Fibroblast of skin of back (primary cell): Measurements from ENCODE around the gene TM2D3.
"Not testable (repeated sequence)": the region's sequence is repeated elsewhere in the genome, so short reads cannot be mapped to it uniquely, and the experiment has no call there.

Source experiments
- DNase-seq: peaks from one replicate; pipeline ENCODE4 v3.0.0-alpha.2; 2013

TM2D3 gene

DNA sequence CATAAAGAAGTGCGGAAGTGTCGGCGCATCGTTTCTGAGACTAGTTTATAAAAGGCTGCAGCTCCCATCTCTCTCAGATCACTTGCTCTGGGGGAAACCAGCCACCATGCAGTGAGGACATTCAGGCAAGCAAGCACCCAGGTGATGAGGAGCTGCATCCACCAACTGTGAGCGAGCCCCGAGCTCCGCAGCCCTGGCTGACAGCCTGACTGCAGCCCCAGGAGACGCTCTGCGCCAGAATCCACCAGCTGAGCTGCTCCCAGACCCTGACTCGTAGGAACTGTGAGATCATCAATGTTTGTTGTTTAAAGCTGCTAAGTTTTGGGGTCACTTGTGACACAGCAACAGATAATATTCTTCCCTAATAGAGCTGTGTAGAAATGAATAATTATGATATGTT is 5.0 kb upstream of the TM2D3 start:
- no peak for DNase-seq

DNA sequence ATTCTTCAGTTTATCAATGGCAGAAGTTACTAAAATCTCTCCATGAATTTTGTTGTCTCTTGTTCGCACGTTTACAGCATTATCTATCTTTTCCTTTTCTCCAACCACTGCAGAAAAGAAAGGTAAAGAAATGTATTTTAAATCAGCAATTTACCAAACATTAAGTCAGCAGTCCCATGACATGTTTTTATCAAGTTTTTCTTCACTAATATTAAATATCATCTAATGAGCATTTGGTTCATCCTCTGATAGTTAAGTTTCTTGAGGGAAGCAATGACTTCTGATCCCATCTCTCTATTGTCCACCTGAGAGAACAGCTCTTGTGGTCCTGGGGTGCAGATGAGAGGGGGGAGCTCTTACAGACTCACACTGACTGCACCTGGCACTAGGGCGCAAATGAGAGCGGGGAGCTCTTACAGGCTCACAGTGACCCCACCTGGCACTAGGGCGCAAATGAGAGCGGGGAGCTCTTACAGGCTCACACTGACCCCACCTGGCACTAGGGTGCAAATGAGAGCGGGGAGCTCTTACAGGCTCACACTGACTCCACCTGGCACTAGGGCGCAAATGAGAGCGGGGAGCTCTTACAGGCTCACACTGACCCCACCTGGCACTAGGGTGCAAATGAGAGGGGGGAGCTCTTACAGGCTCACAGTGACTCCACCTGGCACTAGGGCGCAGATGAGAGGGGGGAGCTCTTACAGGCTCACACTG is 2.6 kb upstream of the TM2D3 start:
- DNase-seq, result not testable (repeated sequence)

DNA sequence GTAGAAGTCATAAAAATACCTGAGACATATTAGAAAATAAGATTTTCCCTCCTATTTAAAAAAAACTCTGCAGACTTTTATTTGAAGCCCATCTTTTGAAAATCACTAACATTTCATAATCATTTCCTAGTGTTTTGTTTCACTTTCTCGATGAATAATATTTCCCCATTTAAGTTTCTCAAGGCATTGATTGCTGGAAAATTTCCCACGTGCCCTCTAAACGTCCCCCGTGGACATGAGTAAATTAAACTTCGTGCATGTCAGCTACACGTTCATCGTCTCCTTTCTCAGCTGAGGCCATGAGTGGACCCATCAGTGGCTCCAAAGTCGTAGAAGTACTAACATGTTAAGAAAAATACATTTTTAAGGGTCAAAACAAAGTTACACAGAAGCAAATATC is 2.0 kb upstream of the TM2D3 start:
- no peak for DNase-seq

DNA sequence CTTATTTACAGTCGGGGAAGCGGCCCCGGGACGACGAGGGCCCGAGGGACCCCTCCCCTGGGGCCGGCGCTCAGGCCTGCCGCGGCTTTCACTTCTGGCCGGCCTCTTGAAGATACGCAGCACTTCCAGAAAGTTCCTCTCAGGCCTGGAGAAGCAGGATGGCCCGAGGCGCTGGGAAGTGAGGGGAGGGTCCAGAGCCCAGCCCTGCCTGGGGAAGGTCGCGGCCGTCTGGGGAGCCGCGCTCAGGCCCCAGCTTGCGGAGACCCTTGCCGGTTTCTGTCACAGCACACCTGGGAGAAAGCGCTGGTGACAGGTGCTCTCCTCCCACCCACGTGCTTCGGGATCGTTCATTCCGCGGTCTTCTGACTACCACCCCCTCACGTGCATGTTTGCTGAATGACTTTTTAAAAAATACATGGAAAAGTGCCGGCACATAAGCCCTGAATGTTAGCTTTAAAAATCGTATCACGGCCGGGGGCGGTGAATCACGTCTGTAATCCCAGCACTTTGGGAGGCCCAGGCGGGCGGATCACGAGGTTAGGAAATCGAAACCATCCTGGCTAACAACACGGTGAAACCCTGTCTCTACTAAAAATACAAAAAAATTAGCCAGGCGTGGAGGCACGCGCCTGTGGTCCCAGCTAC is 727 bp upstream of the TM2D3 start:
- DNase-seq, result peak; percentile 61

DNA sequence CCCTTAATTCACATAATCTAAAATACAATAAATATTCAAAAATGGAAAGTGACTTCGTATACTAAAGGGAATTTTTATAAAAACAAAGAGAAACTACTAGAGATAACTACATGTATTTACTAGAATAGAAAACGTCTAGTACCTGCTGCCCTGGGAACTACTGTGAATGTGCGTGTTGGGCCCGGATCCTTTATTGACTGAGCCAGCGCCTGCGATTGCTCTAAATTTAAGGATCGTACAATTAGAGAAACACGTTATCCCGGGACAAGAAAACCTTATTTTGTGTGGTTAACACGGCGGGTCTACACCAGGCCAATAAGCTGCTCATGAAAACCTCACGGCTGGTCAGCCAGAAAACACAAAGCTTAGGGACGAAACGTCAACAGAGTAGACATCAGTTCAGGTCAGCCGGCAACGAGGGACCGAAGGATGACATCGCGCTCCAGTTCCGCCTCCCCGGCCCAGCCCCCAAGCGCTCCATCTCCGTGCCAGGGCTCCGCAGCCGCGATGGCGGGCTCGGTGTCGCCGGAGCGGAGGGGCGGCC is 555 bp downstream of the TM2D3 start:
- DNase-seq, result no peak

DNA sequence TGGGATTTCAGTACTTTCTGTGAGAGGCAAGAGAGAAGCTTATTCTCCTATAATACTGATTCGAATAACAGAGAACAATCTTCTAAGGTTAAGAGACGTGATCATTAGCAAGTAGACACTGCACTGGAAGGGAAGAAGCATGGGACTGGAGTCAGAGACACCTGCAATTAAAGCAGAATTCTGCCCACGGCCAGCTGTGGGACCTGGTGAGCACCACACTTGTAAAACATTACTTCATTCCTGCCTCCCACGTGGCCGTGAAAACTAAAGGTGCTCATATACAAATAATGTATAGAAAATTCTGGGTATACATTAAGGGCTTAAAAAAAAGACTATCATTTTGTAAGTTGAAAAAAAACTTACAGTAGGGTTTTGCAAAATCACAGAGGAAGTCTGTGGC is 2.0 kb downstream of the TM2D3 start:
- DNase-seq, result no peak

DNA sequence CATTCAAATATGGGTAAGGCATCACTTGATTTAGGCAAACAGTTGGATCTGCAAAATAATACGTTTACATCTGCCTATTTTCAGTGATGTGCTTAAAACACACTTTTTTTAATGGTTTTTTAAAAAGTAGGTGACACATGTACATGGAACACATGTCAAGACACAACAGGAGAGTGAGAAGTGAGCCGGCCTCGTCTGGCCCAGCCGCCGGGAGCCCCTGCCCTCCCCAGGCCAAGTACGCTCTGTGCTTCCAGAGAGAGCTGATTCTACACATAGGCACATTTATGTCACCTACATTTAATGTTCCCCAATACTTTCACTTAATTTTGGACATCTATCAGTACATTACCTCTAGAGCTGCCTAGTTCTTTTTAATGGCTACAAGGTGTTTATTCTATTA is 3.8 kb downstream of the TM2D3 start:
- no peak for DNase-seq

DNA sequence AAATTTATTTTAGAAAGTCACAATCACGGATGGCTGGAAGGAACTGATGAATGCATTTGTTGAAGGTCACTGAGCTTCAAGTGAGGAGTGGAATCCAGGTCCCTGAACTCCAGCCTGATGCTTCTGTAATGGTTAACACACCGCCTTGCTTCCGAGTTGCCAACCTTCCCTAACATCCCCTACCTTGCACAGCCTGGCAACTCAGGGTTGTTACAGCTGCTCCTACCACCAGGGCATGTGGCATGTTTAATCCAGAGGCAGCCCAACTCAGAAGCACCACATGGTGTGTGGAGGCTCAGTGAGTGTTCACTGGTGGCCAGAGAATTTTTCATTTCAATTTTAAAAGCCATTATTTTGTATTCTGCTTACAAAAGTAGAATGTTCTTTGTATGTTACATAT is 4.9 kb downstream of the TM2D3 start:
- DNase-seq, result no peak

DNA sequence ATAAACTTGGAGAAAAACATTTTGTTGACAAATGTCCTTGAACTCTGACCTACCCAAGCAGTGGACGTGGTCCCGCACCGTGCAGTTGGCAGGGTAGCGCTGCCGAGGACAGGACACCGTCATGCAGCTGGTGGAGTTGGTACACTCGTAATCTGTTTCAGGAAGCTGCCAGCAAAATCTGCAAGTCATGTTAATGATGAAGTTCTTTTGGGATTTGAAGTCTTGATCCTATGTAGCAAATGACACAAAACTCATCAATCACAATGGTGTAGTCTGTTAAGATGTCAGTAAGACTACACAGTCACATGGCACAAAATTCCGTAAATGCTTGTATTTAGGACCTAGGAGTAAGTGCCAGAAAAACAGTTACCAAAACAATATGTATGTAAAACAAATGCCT is 5.5 kb downstream of the TM2D3 start:
- peak; percentile 21 for DNase-seq

DNA sequence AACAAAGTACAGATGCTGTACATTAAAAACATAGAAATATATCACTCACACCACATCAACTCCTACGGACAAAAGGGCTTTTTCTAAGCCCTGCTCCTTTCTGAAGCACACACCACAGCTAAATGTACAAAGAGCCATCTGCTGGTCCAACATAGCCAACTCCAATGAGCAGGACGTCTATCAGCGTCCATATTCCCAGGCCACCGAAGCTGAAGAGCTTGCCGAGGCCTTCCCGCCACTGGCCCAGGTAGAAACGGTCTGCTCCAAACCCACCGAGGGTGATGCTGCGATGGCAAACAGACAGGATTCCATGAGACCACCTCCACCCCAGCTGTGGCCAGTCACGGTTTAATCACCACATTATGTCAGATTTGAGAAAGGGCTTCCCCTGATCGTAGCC is 9.8 kb downstream of the TM2D3 start:
- DNase-seq, result no peak

DNA sequence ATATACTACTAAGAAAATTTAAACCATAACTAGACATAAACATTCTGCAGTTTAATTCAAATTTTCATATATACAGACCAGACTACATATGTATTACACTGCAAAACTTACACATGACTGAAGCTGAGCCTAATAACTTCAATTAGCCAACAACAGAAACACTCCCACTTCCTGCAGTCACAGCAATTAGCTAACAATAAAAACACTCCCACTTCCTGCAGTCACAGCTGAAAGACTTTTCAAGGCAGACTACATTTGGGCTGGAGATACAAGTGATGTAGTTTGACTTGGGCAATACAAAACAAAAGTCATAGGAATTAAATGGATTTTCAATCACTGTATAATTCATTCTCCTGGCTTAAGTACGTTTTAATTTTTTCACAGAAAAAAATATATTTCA is 10.3 kb downstream of the TM2D3 start:
- no peak for DNase-seq

DNA sequence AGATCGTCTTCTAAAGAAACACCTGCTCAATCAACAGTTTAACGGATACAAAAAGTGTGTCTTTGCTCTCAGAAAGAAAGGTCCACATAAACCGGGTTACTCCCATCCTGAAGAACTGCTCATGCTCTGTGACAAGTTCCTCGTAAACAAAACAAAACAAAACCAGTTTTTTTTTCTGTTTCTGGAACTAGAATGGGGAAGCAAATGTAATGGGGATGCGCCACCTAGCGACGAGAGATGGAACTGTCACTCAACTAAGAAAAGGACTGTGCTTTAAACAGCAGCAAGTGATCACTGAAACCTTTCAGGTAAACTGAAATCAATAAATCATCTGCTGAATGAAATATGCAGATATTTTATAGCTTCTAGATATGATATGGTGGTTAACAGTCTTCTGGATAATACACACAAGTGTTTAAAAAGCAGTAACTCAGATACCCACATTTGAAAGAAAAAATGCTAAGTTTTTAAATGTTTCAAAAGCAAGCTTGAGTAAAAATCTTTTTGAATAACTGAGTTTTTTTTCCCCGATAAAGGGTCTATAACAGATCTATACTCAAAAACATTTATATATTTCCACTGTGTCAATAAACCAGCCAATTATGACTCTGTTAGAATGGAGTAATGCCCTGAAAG is 10.9 kb downstream of the TM2D3 start:
- peak; percentile 52 for DNase-seq

DNA sequence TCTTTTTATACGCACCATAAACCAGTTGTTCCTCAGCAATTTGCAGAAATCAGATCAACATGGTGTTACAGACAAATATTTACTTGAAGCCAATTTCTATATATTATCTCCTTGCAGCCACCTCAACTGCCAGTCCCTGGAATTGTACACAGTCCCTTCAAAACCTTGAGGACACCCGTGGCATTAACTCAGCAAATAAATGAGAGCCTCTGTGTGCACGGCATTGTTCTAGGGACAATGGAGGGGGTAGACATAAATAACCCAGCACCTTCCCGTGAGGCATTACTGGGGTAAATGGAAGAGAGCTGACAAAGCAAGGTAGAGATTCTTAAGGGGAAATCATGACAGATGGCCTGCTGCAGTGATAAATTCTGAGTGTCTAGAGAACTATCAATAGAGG is 12.5 kb downstream of the TM2D3 start:
- DNase-seq, result no peak

DNA sequence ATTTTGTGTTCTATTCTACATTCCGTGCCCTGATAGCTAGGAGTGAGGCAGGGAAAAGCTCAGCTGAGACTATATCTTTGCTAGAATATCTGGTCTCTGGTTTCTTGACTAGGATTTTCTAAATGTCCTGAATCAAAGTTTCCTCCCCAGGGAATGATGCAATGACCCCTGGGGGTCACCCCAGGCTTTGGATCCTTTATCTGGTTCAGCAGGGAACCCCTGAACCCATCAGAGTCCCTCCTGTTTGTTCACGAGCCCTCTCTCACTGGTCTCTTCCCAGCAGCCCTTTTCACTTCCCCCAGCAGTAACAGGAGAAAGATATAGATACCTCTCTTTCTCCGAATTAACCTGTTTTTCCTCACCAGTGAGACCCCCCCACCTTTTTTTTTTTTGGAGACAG is 14.3 kb downstream of the TM2D3 start:
- DNase-seq, result no peak

DNA sequence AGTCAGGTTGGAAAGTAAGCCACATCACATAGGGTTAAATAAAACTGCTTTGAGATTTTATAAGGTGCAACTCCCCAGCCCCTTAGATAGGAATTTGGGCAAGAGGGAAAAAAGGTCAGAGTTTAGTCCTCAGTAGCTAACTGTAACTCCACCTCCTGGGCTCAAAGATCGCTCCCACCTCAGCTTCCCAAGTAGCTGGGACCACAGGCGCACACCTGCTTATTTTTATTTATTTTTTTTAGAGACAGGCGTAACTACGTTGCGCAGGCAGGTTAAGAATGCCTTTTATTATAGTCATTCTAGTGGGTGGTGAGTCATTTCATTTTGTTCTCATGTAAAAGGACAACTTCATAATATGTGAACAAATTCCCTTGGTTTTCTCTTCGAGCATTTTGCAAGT is 14.7 kb downstream of the TM2D3 start:
- no peak for DNase-seq

DNA sequence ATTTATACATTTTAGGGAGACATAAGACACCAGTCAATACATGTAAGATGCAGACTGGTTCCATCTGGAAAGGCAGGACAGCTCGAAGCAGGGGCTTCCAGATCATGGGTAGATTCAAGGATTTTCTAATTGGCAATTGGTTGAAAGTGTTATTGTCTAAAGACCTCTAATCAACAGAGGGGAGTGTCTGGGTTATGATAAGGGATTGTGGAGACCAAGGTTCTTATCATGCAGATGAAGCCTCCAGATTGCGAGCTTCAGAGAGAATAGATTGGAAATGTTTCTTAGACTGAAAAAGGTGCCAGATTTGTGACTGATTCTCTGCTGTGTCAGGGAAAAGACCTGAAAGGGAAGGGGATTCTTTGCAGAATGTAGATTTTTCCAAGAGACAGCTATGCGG is 15.1 kb downstream of the TM2D3 start:
- DNase-seq, result no peak

DNA sequence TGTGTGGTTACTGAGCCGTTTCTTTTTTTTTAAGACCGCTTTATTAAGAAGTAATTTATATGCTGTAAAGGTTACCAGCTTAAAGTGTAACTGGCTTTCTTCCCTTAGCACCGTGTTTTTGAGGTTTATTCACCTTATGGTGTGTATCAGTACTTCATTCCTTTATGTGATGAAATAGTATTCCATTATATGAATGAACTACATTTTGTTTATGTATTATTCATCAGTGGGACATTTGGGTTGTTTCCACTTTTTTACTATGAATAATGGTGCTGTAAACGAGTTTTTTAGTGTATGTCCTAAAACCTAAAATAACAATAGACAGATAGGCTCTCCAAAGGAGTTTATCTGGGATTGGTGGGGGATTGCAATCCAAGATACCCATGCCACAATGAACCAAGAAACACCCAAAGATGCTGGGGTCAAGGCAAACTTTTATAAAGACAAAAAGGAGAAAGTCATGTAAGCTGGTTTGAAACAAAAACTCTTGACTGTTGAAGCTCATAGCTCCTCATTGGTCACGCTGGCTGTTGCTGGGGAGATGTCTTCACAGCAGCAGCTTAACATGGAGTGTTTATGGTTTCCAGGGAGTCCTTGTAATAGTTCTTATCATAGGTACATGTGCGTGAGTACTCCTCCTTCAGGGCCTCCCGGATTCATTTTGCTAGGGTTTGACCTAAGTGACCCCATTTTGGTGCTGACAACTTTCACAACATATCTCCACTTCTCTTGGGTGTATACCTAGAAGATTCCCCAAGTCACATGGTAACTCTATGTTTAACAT is 16.0 kb downstream of the TM2D3 start:
- no peak for DNase-seq

DNA sequence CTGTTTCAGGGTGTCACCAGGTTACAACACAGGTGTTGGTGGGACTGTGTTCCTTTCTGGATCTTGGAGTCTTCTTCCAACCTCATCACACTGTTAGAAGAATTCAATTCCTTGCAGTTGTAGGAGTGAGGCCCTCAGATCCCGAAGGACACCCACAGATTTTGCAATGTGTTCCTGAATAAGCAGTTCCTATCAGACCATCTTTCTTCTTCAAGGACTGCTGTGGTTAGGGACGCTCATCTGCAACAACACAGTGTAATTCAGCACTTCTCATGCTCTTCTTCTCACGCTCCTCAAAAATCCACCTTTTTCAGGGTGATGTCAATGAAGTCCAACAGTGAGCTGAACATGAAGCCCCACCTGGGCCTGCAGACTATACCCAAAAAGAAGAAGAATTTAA is 18.8 kb downstream of the TM2D3 start:
- DNase-seq, result no peak

DNA sequence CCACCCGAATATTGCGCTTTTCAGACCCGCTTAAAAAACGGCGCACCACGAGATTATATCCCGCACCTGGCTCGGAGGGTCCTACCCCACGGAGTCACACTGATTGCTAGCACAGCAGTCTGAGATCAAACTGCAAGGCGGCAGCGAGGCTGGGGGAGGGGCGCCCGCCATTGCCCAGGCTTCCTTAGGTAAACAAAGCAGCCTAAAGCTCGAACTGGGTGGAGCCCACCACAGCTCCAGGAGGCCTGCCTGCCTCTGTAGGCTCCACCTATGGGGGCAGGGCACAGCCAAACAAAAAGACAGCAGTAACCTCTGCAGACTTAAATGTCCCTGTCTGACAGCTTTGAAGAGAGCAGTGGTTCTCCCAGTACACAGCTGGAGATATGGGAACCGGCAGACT is 25.5 kb downstream of the TM2D3 start:
- DNase-seq, result not testable (repeated sequence)

DNA sequence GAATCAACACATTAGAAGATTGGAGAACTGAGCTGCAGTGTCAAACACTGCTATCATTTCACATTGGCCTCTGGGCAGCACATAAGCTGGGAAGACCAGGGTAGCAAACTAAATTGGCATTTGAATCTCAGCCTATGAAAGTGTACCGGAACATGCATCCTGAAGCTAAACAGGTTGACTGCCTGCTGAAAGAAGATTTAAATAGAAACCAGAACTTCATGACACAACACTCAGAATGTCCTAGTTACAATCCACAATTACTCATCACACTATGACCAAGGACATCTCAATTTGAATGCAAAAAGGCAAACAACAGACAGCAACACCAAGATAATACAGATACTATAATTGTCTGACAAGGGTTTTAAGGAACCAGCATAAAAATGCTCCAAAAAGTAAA is 26.2 kb downstream of the TM2D3 start:
- DNase-seq, result peak; percentile 58

DNA sequence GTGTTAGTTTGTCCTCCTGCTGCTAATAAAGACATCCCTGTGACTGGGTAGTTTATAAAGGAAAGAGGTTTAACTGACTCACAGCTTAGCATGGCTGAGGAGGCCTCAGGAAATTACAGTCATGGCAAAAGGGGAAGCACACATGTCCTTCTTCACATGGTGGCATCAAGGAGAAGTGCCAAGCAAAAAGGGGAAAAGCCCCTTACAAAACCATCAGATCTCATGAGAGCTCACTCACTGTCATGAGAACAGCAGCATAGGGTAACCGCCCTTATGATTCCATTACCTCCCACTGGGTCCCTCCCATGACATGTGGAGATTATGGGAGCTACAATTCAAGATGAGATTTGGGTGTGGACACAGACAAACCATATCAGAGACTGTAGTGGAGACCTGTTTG is 27.0 kb downstream of the TM2D3 start:
- DNase-seq, result no peak

DNA sequence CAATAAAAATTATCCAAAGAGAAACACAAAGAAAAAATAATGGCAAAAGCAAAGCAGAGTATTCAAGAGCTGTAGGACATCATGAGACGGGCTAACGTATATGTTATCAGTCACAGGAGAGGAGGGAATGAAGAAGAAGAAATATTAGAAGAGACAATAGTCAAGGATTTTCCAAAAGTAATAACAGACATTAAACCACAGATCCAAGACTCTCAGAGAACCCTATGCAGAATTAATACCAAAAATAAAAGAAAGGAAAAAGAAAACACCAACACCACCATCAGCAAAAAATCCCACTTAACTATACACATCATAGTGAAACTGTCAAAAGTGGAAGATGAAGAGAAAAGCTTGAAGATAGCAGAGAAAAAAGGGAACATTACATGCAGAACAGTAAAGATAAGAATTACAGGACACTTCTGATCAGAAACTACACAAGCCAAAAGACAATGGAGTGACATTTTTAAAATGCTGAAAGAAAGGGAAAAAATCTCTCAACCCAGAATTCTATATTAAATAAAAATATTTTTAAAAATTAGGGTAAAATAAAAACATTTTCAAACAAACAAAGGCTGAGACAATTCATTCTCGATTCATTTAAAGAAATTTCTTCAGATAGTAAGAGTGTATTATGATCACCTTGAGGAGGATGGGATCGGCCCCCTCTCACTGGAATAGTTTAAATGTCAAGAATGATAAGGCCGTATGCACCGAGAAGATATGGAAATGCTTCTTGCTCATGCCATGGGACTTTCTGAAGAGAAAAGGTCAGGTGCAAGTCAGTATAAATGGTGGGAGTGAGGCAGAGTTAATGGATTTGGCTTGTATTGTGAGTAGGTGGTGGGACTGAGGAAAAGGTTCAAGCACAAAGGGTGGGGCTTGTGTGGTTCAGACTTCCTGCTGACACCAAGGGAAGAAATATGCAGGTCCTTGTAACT is 28.5 kb downstream of the TM2D3 start:
- no peak for DNase-seq
